Activated CD4-positive, CD25-positive, alpha-beta regulatory T cell (primary cell): ENCODE results near the gene TCEA3.
A peak's percentile ranks its signal among the peaks of the same experiment; 100 is the strongest.

Experiments
- DNase-seq, 4 experiments: peaks; one replicate each; lab custom pipeline; 2025; lab: John Stamatoyannopoulos, UW

TCEA3 gene

DNA sequence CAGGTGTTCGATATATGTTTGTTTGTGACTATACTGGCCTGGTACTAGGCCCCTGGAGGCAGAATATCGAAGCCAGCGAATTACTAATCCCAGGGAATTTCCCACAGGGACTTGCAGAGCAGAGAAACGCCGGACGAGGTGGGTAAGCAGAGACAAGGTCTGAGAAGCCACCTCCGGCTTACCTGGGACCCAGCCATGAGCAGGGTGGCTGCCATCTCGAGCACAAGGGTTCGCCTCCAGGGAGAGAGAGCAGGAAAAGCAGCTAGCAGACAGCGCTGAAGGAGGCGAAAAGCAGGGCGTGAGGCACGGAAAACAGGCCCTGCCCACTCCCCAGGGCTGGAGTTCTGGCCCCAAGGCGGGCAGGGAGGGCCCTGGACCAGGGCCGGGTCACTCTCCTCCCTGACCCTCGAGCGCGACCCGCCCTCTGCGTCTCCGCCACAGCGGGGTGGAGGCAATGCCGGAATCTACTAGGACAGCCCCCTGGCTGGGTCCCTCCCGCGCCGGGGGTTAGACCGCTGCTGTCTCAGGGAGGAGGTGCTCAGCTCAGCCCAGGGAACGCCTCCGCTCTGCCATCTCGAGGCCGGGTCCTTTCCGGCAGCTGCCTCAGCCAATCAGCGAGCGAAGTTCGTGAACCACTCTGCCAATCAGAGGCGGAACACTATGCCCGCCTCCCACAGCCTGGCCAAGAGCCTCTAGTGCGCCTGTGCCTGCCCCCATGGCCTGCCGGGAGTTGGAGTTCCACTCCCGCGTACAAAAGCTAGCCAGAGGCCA is 56.6 kb downstream of the TCEA3 start:
- DNase-seq: peak; percentile 87 to 96 (median 94)

DNA sequence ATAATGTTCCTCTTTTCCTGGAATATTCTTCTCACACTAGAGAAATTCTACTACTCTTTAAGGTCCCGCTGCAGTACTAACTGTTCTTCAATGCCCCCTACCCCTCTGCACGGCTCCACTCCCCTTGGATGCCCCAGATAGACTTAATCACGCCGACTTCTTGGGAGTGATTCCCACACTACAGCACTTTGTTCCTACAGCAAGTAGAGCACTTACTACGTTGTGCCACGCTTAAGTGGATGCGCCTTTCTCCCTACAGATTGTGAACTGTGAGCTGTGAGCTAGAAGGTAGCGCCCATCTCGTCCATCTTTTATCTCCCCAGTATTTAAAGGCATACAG is 57.1 kb downstream of the TCEA3 start:
- no peak for DNase-seq

DNA sequence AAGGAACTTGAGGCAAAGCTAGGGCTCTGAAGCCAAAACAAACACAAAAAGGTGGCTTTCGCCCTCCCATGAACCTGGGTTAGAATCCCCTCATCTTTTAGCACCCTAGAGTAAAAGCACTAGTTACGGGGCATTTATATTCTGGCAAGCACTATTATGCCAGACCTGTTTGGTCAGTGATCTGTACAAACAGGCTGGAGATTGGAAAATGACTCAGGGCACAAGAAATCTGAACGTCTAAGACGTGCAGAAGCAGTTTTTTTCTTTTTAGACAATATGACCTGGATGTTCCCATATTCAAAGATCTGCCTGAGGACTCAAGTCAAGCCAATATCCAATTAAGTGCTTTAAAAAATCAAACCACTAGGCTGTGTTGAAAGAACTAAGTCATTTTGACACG is 58.0 kb downstream of the TCEA3 start:
- DNase-seq: no peak

DNA sequence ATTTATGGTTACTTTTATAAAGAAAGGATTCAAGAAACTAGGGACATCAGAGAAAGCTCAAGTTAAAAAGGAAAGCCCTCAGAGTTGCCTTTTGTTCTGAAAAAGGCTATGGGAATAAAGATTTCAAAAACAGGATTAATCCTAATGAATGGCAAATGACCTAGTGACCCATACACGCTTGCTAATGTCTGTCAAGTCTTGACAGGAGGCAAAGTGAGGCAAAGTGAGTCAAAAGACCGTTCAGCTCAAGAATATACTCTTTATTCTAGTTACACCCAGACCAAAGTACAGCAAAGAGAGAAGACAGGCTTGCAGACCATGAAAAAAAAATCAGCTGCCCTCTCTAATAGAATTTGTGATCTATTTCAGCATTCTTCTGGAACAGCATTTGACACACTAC is 58.4 kb downstream of the TCEA3 start:
- no peak for DNase-seq

DNA sequence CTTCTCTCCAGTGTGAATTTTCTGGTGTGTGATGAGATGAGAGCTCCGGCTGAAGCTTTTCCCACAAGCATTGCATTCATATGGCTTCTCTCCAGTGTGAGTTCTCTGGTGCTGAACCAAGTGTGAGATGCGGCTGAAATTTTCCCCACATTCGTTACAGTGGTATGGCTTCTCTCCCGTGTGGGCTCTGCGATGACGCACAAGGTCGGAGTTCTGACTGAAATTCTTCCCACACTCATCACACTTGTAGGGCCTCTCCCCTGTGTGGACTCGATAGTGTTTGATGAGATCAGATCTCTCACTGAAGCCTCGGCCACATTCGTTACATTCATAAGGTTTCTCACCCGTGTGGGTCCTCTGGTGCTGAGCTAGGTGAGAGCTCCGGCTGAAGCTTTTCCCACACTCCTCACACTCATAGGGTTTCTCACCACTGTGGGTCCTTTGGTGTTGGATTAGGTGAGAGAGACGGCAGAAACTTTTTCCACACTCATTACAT is 62.3 kb downstream of the TCEA3 start:
- no peak for DNase-seq

DNA sequence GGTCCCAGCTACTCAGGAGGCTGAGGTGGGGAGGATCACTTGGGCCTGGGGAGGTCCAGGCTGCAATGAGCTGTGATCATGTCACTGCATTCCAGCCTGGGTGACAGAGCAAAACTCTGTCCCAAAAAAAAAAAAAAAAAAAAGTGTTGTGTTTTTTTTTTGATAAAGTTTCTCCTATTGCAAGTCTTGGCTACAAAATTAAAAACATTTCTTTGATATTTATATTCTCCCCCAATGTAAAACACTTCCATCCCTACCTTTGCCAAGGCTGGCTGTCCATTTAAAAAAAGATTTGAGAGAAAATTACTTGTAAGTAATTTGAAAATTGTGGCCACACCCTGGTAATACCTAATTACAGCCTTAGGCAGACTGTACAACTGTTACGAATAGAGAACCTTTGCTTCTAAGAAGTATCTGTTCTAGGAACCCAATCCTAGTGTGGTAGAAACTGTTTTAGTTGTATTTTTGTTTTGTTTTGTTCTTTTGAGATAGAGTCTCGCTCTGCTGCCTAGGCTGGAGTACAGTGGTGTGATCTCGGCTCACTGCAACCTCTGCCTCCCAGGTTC is 66.2 kb downstream of the TCEA3 start:
- no peak for DNase-seq

DNA sequence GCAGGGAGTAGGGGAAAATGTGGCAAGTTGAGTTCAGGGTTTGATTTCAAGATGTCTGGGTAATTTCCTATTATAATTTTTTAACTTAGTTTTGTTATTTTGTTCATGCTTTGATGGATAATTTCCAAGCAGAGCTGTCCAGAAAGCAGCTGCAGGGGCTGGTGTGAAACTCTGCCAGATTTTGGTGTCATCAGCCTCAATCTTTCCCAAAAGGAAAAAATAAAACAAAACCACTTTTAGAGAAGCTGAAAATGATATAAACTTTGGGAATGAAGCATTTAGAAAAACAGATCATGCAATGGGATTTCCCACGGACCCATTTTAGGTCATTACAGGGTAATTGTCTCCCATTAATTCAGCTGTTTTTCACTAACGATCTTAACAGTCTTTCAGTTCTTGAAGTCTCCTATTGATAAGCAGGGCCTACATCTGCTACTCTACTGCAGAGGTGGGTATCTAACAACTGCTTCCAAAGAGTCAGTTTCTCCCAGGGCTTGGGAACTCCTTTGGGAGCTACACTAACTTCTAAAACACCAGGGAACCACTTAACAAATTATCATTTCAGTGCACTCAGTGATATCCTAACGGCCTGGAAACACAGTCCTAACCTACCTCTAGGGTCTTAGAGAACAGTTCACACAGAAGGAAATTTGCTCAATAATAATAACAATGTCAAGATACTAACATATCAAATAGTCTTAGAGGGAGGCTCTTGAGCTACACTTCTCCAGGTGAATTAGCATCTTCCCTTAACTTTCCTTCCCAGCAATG is 67.2 kb downstream of the TCEA3 start:
- DNase-seq: no peak

DNA sequence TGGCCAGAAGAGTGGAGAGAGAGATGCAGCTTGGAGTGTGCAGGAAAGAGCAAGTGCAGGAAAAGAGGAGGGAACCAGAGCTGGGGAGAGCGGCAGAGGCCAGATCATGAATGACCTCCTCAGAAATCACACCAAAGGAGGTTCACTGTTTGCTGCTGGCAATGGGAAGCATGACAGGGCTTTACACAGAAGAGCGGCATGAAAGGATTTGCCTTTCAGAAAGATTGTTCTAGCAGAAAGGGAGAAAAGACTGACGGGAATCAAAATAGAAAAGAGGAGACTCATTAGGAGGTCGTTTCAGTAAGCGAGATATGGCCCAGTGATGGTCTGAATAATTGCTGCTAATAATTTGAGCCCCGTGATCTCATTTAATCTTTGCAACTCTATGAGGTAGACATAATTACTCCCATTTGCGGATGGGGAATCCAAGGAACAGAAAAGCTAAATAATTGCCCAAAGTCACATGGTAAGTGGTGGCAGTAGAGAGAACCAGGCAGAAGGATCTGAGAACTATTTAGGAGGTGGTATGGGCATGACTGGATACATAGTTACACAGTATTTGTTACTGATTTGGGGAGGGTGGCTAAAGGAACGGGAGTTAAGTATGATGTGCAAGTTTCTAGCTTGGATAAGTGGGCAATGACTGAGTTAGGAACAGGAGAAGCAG is 67.9 kb downstream of the TCEA3 start:
- DNase-seq: no peak

DNA sequence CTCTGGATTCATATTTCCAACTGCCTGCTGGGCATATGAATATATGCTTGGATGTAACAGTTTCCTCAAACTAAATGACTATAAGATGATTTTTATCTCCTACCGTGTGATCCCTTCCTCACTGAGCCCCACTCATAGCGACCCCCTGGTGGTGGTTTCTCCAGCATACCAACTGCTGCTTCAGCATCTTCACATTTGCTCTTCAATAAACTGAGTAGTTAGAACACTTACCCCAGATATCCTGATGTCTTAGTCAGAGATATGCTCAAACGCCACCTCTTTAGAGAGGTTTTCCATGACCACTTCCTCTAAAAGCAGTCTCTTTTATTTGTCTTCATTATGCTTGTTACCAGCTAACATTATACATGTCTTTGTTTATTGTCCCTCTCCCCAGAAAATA is 70.3 kb downstream of the TCEA3 start:
- DNase-seq: no peak

DNA sequence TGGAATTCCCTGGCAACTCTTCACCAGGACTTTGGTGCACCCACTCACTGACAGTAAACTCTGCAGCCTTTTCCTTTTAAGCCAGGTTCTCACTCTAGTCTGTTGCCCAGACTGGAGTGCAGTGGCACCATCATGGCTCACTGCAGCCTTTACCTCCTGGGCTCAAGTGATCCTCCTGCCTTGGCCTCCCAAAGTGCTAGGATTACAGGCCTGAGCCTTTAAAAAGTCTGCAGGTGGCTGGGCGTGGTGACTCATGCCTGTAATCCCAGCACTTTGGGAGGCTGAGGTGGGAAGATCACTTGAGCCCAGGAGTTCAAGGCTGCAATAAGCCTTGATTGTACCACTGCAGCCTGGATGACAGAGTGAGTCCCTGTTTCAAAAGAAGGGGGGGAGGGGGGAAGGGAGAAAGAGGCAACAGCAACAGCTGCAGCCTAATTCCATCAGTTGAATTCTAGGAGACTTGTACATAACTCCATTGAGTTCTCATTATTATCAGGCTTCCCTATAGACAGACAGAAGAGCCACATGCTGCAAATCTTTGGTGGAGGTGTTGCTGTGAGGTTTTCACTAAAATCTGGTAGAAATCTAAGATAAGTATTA is 72.4 kb downstream of the TCEA3 start:
- DNase-seq: no peak

DNA sequence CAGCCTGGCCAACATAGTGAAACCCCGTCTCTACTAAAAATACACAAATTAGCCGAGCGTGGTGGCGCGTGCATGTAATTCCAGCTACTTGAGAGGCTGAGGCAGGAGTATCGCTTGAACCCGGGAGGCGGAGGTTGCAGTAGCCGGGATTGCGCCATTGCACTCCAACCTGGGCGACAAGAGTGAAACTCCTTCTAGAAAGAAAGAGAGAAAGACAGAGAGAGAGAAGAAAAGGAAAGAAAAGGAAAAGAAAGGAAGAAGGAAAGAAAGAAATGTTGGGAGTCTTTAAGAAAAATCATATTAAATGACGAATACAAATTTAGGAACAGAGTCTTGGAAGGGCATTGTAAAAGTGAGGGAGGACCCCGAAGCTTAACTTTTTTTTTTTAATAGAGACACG is 78.6 kb downstream of the TCEA3 start:
- DNase-seq: no peak

DNA sequence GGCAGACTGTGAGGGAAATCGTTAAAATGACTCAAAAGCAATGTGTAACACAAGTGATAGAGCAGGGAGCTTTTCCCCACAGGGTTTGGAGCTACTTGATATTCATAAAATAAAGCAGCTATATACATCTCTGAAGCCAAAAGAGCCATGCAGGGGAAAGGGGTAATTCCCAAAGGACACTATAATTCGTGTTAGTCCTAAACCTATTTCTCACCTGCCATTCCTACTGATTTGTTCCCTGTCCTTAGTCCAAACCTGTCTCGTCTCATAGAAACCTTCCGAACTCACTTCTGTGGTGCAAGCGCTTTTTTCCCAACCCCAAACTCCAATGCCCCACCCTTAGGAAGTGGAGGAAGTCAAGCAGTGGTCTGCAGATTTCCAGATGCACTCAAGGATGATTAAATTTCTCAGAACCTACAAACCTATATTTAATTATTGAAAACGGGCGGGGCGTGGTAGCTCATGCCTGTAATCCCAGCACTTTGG is 79.5 kb downstream of the TCEA3 start:
- DNase-seq: no peak

DNA sequence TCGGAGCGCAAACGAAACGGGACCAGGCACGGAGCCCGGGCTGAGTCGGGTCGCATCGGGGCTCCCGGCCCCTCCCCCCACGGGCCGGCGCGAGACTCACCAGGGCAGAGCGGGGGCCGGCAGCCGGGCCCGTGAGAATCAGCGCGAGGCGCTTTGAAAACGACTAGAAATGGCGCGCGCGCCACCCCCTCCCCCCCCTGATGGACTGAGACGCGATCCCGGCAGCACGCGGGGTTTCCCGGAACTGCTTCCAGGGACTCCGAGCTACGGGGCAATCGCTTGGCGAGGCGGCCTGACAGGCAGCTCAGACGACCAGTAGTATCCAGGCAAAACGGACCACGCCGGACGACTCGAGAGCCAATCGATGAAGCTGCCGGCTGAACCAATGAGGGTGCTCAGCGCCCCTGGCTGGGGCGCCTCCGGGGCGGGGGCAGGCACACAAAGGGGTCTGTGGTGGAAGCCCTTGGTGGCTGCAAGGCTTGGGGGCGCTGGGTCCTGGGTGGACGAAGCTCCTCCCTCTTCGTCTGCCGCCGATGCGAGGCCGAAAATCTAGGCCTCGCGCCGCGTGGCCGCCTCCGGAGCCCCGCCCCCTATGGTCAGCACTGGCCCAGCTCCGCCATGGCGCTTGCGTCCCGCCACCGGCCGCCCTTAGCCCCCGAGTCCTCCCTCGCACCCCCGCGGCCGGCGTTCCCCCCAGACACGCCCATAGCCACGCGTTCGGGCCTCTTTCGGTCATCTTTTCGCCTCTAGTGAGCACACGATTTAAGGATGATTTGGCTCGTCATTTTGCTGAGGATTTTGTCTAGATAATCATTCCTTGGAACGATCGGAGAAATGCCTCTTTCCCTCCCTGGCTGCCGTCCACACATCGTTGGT is 80.2 kb downstream of the TCEA3 start, which contains the start of gene HNRNPR:
Gene HNRNPR (minus strand): TSS at position 174 of the 876 bp plus-strand sequence. CDS start 3,276 bp downstream, outside the sequence.
- DNase-seq: peak; percentile 95 to 97 (median 97)

DNA sequence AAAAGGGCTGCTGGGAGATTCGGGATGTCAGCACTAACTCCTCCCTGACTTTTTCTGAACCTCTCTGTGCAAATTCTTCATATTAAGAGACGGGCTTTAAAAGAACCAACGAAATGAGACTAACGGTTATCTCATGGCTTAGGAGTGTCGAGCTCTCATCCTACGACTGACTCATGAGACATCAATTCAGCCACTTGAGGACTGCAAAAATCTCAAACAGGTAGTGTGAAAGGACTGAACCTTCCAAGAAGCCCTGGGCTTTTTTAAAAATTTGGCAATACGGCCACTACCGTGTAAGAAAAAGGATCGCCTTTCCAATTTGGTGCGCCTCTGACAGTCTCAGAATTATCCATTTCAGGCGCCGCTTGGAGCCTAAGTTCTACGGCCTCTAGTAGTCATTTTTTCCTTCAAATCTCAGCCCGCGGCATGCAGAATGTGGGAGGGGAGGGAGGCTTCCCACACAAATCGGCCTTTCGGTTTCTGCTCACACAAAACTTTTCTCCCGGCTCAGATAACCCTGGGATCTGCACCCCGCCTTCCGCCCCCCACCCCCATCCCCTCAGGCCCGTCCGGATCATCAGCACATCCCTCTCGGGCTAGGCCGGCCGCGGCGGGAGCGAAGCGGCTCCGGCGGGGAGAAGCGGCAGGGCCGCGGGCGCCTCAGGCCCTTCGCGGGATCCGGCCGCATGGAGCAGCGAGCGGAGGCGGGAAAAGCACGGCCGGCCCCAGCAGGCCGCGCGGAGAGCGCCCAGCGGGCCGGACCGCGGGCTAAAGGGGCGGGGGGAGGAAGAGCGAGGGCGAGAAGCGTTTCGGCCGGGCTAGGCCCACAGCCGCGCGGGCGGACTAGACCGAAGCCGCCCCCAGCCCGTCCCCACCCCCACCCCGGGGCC is 81.1 kb downstream of the TCEA3 start:
- peak in 1 of 4 experiments; percentile 16 for DNase-seq

DNA sequence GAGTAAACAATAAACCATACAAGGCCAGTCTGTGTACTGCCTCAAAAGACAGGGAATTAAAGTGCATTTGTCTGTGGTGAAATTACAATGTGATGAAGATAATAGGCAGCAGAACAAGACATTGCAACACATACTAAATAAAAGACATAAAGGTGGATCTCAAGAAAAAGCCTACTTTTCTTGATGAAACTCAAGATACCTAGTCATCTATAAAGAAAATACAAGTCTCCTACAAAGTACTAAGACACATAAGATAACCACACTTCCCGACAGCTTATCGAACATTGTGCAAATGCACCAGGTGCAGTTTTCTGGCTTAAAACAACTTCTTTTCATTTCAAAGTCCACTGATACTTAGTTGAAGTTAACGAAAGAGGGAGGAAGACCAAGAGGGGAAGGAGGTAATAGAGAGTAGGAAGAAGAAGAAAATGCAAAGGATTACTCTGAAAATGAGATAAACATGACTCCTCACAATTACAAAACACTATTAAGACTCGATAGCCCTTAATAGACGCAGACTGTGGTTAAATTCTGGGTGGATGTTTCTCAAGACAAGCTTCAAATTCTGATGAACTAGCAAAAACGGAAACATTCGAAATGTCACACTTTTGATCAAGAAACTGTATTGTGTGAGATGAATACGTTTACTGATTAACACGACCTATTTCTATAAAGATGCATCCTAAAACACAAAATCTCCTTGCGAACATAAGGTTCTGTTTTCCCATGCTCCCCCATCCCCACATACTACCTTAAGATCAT is 82.4 kb downstream of the TCEA3 start:
- DNase-seq: no peak

DNA sequence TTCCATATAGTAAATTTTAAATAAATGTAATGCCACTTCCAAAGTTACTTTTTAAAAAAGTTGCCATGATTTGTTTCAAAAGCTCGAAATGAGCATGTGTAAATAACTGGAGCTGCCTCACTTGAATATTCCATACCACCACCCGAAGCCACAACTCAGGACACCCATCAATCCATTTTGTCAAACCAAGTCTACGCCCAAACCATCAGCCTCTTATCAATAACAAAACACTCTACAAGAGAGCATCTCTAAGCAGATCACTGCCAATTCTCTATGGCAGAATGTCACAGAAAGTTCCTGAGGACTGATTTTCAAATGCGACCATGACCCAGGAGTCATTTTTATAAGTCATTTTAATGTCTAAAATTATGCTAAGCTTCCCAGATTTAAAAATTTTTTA is 84.9 kb downstream of the TCEA3 start:
- DNase-seq: no peak

DNA sequence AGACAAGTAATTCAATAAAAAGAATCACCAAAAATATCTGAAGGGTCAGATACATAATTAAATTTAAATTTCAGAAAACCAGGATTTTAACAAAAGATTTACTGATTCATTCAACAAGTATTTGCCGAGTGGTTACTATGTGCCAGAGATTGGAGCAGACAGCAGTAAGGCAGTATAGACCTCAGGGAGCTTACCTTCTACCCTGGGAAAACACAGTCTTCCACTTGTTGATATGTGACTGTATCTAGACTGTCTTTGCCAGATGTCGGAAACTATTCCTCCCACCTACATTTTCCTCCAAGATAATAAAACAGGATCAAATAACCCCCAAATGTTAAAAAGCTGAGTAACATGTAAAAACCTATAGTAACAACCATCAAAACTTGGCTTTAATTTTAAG is 86.7 kb downstream of the TCEA3 start:
- DNase-seq: no peak

DNA sequence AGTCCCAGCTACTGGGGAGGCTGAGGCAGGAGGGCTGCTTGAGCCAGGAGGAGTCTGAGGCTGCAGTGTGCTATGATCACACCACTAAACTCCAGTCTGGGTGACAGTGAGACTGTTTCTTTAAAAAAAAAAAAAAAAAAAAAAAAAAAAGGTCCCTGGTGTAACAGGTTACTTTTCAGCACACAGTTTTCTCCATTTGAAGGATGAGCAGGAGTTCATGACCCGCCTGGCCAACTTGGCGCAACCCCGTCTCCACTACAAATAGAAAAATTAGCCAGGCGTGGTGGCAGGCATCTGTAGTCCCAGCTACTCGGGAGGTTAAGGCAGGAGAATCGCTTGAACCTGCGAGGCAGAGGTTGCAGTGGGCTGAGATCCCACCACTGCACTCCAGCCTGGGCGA is 92.8 kb downstream of the TCEA3 start:
- DNase-seq: no peak
